Bronchial epithelial cell (primary cell): Measurements from ENCODE around the gene ARHGEF10L. TPM values are rescaled to one million over a fixed set of nuclear protein-coding genes. Genes with fewer than 3 reads are reported as not detected.

ENCODE experiments used
- DNase-seq: peaks from one replicate; pipeline ENCODE4 v3.0.0-alpha.2; 2010; ENCODE audit warnings: low read depth
- FAIRE-seq: peaks from 2 replicates; lab custom pipeline; 2011; peaks lifted over from hg19 to GRCh38; lab: Jason Lieb, UNC
- H3K27me3 ChIP-seq: 2 replicates; pipeline ENCODE4 v1.5.1; 2011; ENCODE audit warnings: low read length; ENCODE audit not compliant: control insufficient read depth, insufficient read depth
- H3K36me3 ChIP-seq: 2 replicates; pipeline ENCODE4 v1.5.1; 2011; ENCODE audit warnings: low read length; ENCODE audit not compliant: control insufficient read depth, insufficient read depth
- H3K4me3 ChIP-seq: 2 replicates; pipeline ENCODE4 v1.5.1; 2011; ENCODE audit warnings: mild to moderate bottlenecking, low read depth, low read length, control low read depth
- CTCF ChIP-seq: IDR thresholded peaks from 2 replicates; pipeline ENCODE4 v1.5.1; 2011; ENCODE audit warnings: mild to moderate bottlenecking, moderate library complexity, low read length, control low read depth, inconsistent platforms; ENCODE audit not compliant: insufficient read depth, severe bottlenecking
- total RNA-seq: library from RNA; depleted of rRNA; stranded (reverse); fragments of >200 nt; gene quantifications from 2 replicates; pipeline ENCODE4 v1.2.1, GENCODE V29; 2014

The ARHGEF10L gene
- total RNA-seq, 1 donor from 2014 or later = 6.3 TPM

GRCh38 chr1:17690906-17691634 is 151.6 kb downstream of the ARHGEF10L start:
- no peak overlapping the region for H3K4me3 ChIP-seq
- H3K36me3 ChIP-seq = no peaks in the 10 kb centered on the region
- no peak for TF ChIP-seq CTCF
- FAIRE-seq = no peak
- H3K27me3 ChIP-seq = no peaks in the 10 kb centered on the region
- no peak for DNase-seq

- no peak overlapping the region for H3K4me3 ChIP-seq
- FAIRE-seq (no peak), DNase-seq (no peak)
- H3K36me3 ChIP-seq = peaks cover 2% of the 10 kb centered on the region
- no peak for TF ChIP-seq CTCF
- H3K27me3 ChIP-seq = no peaks in the 10 kb centered on the region
These were observed 153.1 kb downstream of the ARHGEF10L start for GRCh38 chr1:17692645-17693044.

- H3K27me3 ChIP-seq = no peaks in the 10 kb centered on the region
- H3K4me3 ChIP-seq = no peak overlapping the region
- no peak for FAIRE-seq
- DNase-seq = peak; percentile 29
- peaks cover 2% of the 10 kb centered on the region for H3K36me3 ChIP-seq
- TF ChIP-seq CTCF = peak; percentile 37
These were observed 157.2 kb downstream of the ARHGEF10L start for GRCh38 chr1:17696417-17697301.

GRCh38 chr1:17697458-17697857 is 158.0 kb downstream of the ARHGEF10L start:
- TF ChIP-seq CTCF = no peak
- no peak for FAIRE-seq
- no peak for DNase-seq
- no peaks in the 10 kb centered on the region for H3K27me3 ChIP-seq
- no peak overlapping the region for H3K4me3 ChIP-seq
- H3K36me3 ChIP-seq = peaks cover 2% of the 10 kb centered on the region

- no peak for TF ChIP-seq CTCF
- H3K4me3 ChIP-seq = no peak overlapping the region
- no peaks in the 10 kb centered on the region for H3K27me3 ChIP-seq
- peaks cover 2% of the 10 kb centered on the region for H3K36me3 ChIP-seq
- DNase-seq (no peak), FAIRE-seq (peak; percentile 86)
These were observed 160.1 kb downstream of the ARHGEF10L start for GRCh38 chr1:17699581-17699980.
